IMR-90 (cell line): Measurements from ENCODE around the gene MND1. TPM values are rescaled to one million over a fixed set of nuclear protein-coding genes. Genes with fewer than 3 reads are reported as not detected.

ENCODE experiments used
- ATAC-seq: fragments of 200-7000 bp; cut with Tn5 transposase; 2 replicates; pipeline ENCODE4 v1.9.1; 2020; ENCODE audit warnings: low read depth, mild to moderate bottlenecking, moderate library complexity
- BruUV-seq: library from RNA; stranded (reverse); fragments of 400-500 nt; replicated peaks from 2 replicates; lab custom pipeline; 2021; lab: Mats Ljungman, UMichigan
- CTCF ChIA-PET: fragments of 300-600 bp; formaldehyde crosslinking; extraction: SDS; loops from one replicate; lab custom pipeline; 2021; ENCODE audit warnings: antibody characterized with exemption; lab: Yijun Ruan, JAX
- POLR2A ChIA-PET: fragments of 300-600 bp; sonication (Branson Sonifier 250); formaldehyde crosslinking; loops from one replicate; lab custom pipeline; 2022; ENCODE audit warnings: antibody characterized with exemption; ENCODE audit not compliant: unreplicated experiment; lab: Charles Lee
- DNase-seq: peaks from one replicate; pipeline ENCODE4 v3.0.0; 2013
- H2AFZ ChIP-seq: replicated peaks from 2 replicates; pipeline ENCODE3; 2013; ENCODE audit warnings: low read length, mild to moderate bottlenecking; ENCODE audit not compliant: poor library complexity
- H2AK5ac ChIP-seq: 2 replicates; pipeline ENCODE4 v1.6.1; 2013; ENCODE audit warnings: low read depth, low read length, inconsistent platforms
- H2AK9ac ChIP-seq: replicated peaks from 2 replicates; pipeline ENCODE3; 2013; ENCODE audit warnings: mild to moderate bottlenecking, low read depth, low read length, moderate library complexity; ENCODE audit not compliant: poor library complexity
- H2BK120ac ChIP-seq: 2 replicates; pipeline ENCODE4 v1.6.1; 2013; ENCODE audit warnings: low read depth, low read length, inconsistent platforms
- H2BK15ac ChIP-seq: 3 replicates; pipeline ENCODE4 v1.6.1; 2013; ENCODE audit warnings: low read depth, low read length, inconsistent platforms
- H2BK20ac ChIP-seq: 2 replicates; pipeline ENCODE4 v1.6.1; 2013; ENCODE audit warnings: low read depth, mild to moderate bottlenecking, inconsistent platforms, low read length, moderate library complexity
- H2BK5ac ChIP-seq: 2 replicates; pipeline ENCODE4 v1.6.1; 2013; ENCODE audit warnings: mild to moderate bottlenecking, low read depth, low read length, inconsistent platforms; ENCODE audit not compliant: poor library complexity, severe bottlenecking
- H3K14ac ChIP-seq: replicated peaks from 2 replicates; pipeline ENCODE4 v1.6.1; 2013; ENCODE audit warnings: low read depth, low read length, inconsistent platforms
- H3K18ac ChIP-seq: 2 replicates; pipeline ENCODE4 v1.6.1; 2013; ENCODE audit warnings: low read depth, low read length, control low read depth
- H3K23ac ChIP-seq: 2 replicates; pipeline ENCODE4 v1.6.1; 2013; ENCODE audit warnings: low read depth, low read length, inconsistent platforms
- H3K27ac ChIP-seq: 2 replicates; pipeline ENCODE4 v1.5.1; 2013; ENCODE audit warnings: mild to moderate bottlenecking, control low read depth, low read length; ENCODE audit not compliant: insufficient read depth
- H3K27me3 ChIP-seq: 2 replicates; pipeline ENCODE4 v1.6.1; 2013; ENCODE audit warnings: low read length; ENCODE audit not compliant: control insufficient read depth, insufficient read depth
- H3K36me3 ChIP-seq: 2 replicates; pipeline ENCODE4 v1.6.1; 2013; ENCODE audit warnings: low read length, mixed read lengths; ENCODE audit not compliant: control insufficient read depth, insufficient read depth
- H3K4ac ChIP-seq: 2 replicates; pipeline ENCODE4 v1.6.1; 2013; ENCODE audit warnings: low read depth, low read length, inconsistent platforms
- H3K4me1 ChIP-seq: 2 replicates; pipeline ENCODE4 v1.6.1; 2013; ENCODE audit warnings: low read length, mixed read lengths; ENCODE audit not compliant: control insufficient read depth, insufficient read depth
- H3K4me2 ChIP-seq: 2 replicates; pipeline ENCODE4 v1.6.1; 2013; ENCODE audit warnings: low read depth, mild to moderate bottlenecking, control low read depth, low read length, moderate library complexity
- H3K4me3 ChIP-seq: 2 replicates; pipeline ENCODE4 v1.5.1; 2013; ENCODE audit warnings: low read depth, mild to moderate bottlenecking, control low read depth, low read length, moderate library complexity; ENCODE audit not compliant: insufficient read depth
- H3K56ac ChIP-seq: 2 replicates; pipeline ENCODE4 v1.6.1; 2013; ENCODE audit warnings: low read length, inconsistent platforms; ENCODE audit not compliant: insufficient read depth; ENCODE audit errors: extremely low read depth
- H3K79me1 ChIP-seq, 2 experiments: 2 replicates each; pipeline ENCODE4 v1.6.1; 2013; ENCODE audit warnings: low read length in 2 of 2, inconsistent platforms in 1 of 2, low read depth in 1 of 2
- H3K9ac ChIP-seq: 2 replicates; pipeline ENCODE4 v1.6.1; 2013; ENCODE audit warnings: low read depth, low read length, control low read depth
- H3K9me1 ChIP-seq: 2 replicates; pipeline ENCODE4 v1.6.1; 2013; ENCODE audit warnings: low read length, inconsistent platforms; ENCODE audit not compliant: insufficient read depth
- H3K9me3 ChIP-seq: 2 replicates; pipeline ENCODE4 v1.6.1; 2013; ENCODE audit warnings: low read length; ENCODE audit not compliant: control insufficient read depth, insufficient read depth
- H4K20me1 ChIP-seq: 2 replicates; pipeline ENCODE4 v1.6.1; 2013; ENCODE audit warnings: low read length, inconsistent platforms; ENCODE audit not compliant: insufficient read depth
- H4K5ac ChIP-seq: 2 replicates; pipeline ENCODE4 v1.6.1; 2013; ENCODE audit warnings: mild to moderate bottlenecking, low read depth, low read length, control low read depth
- H4K8ac ChIP-seq, 2 experiments: 2 replicates each; pipeline ENCODE4 v1.6.1; 2013; ENCODE audit warnings: low read depth in 2 of 2, low read length in 2 of 2, control low read depth in 1 of 2, inconsistent platforms in 1 of 2
- H4K91ac ChIP-seq: 2 replicates; pipeline ENCODE4 v1.6.1; 2013; ENCODE audit warnings: low read depth, low read length, inconsistent platforms; ENCODE audit not compliant: insufficient read depth
- CHD1 ChIP-seq: IDR thresholded peaks from 2 replicates; pipeline ENCODE4 v1.6.1; 2012; ENCODE audit warnings: low read depth, low read length, improper control_type of control experiment
- MAZ ChIP-seq: IDR thresholded peaks from 2 replicates; pipeline ENCODE4 v1.6.1; 2012; ENCODE audit warnings: low read depth, mild to moderate bottlenecking, low read length, improper control_type of control experiment, moderate library complexity, borderline replicate concordance
- MXI1 ChIP-seq: IDR thresholded peaks from 2 replicates; pipeline ENCODE4 v1.6.1; 2012; ENCODE audit warnings: low read depth, mild to moderate bottlenecking, low read length, moderate library complexity, borderline replicate concordance
- POLR2A ChIP-seq: IDR thresholded peaks from 2 replicates; pipeline ENCODE4 v1.6.1; 2012; ENCODE audit warnings: mild to moderate bottlenecking, low read depth, low read length
- RCOR1 ChIP-seq: IDR thresholded peaks from 2 replicates; pipeline ENCODE4 v1.6.1; 2012; ENCODE audit warnings: mild to moderate bottlenecking, low read length, improper control_type of control experiment; ENCODE audit not compliant: insufficient replicate concordance
- RFX5 ChIP-seq: IDR thresholded peaks from 2 replicates; pipeline ENCODE4 v1.8.0; 2012; ENCODE audit warnings: low read depth, mild to moderate bottlenecking, low read length, moderate library complexity
- SMC3 ChIP-seq: fragments of 150-350 bp; IDR thresholded peaks from 2 replicates; pipeline ENCODE4 v1.6.1; 2016; ENCODE audit warnings: low read depth, mild to moderate bottlenecking, antibody characterized with exemption, low read length, moderate library complexity
- whole genome bisulfite sequencing, 2 experiments: methylation state at CpG; one replicate each; pipeline versions ENCODE4 v1.1.5 to v1.1.7; 2013; ENCODE audit warnings: missing lambda C conversion rate in 2 of 2; ENCODE audit not compliant: insufficient read length in 1 of 2; ENCODE audit errors: extremely low coverage in 2 of 2; 5-methylcytosine and 5-hydroxymethylcytosine counted together
- dilution Hi-C: fragments of 300-500 bp; cut with HindIII; formaldehyde crosslinking; loops from one replicate; pipeline ENCODE4 v1.14.3; 2018; ENCODE audit warnings: low sequenced_read_pairs; ENCODE audit not compliant: unreplicated experiment
- in situ Hi-C: fragments of 300-500 bp; cut with MboI; formaldehyde crosslinking; loops from 3 replicates; pipeline ENCODE4 v1.14.3; 2019; ENCODE audit warnings: low sequenced_read_pairs, inconsistent platforms, mixed read lengths
- intact Hi-C: fragments of 100-400 bp; cut with micrococcal nuclease; formaldehyde crosslinking; loops from 2 replicates; pipeline ENCODE4 v1.10.0; 2022
- polyA plus RNA-seq, 3 experiments: library from polyadenylated mRNA; depleted of rRNA; stranded (reverse); fragments of >200 nt; gene quantifications; 2 replicates each; pipeline ENCODE4 v1.2.3, GENCODE V29; 2012; ENCODE audit warnings: low replicate concordance in 1 of 3
- total RNA-seq: library from RNA; depleted of rRNA; stranded (reverse); fragments of >200 nt; gene quantifications from 2 replicates; pipeline ENCODE4 v1.2.3, GENCODE V29; 2012
- TF ChIP-seq, protein P1 (sequence below): fragments of 150-350 bp; IDR thresholded peaks from 2 replicates; pipeline ENCODE4 v1.6.1; 2016; ENCODE audit warnings: low read depth, mild to moderate bottlenecking, low read length, moderate library complexity, borderline replicate concordance
- TF ChIP-seq, protein P2 (sequence below): fragments of 150-350 bp; IDR thresholded peaks from 2 replicates; pipeline ENCODE4 v1.6.1; 2017; ENCODE audit warnings: mild to moderate bottlenecking, antibody characterized with exemption, low read length, low read depth

Gene MND1
- total and polyA plus RNA-seq, 2 of the 4 experiments (the other 2 are of a cell fraction): 0.36 to 3.5 TPM

DNA sequence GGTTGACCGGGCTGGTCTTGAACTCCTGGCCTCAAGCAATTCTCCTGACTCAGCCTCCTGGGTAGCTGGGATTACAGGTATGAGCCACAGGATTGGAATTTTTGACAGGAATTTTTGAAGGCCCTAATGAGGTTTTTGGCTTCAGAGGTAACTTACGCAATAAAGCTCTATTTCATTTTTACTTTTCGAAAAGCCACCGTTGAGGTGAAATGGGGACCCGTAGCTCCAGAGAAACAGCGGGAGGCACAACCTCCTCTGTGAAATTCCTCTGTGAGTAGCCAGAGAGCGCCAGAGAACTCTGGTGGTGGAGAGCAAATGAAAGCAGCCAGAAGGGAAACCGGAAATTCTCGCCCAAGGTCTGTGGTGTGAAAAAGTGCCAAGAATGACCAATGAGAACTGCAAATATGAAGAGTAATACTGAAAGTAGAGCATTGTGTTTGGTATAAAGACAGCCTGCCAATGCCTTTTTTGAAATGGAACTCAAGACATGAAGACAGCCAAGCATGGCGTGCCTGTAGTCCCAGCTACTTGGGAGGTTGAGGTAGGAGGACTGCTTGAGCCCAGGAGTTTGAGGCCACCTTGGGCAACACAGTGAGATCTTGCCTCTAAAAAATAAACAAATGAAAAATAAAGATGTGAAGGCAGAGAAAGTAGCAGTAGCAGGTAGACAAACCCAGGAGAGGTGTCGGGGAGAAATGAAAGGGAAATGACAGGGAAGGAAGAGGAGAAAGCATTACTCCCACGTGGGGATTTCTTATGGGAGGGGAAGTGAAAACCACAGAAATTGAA is 88.7 kb downstream of the MND1 start (continued):
- TF ChIP-seq RCOR1 (no peak), POLR2A (no peak)

DNA sequence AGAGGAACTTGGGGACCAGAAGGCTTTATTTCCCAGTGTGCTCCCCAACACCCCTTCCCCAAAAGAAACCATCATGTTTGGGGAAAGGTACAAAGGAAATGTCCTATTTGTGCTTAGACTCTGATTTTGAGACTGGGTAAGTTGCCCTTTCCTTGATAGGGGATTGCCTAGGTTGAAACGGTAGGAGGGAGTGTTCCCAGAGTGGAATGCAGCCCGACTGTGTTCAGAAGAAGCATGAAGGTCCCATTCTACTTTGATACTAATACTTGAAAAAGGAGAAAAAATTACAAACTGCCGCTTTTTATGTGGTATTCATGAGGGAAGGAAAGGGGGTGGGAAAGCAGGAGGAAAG is 89.2 kb downstream of the MND1 start:
- no TSS peak for BruUV-seq
- no peaks in the 10 kb centered on the region for H3K4me1 ChIP-seq
- no peaks in the 10 kb centered on the region for H3K9me3 ChIP-seq
- no peak overlapping the region for H2BK120ac ChIP-seq
- H4K20me1 ChIP-seq: no peaks in the 10 kb centered on the region
- H4K5ac ChIP-seq: no peak overlapping the region
- no peaks in the 10 kb centered on the region for H3K27me3 ChIP-seq
- no peak overlapping the region for H3K18ac ChIP-seq
- DNase-seq: no peak
- no peak overlapping the region for H3K4me2 ChIP-seq
- no peak for ATAC-seq
- no peak overlapping the region for H2AFZ ChIP-seq
- TF ChIP-seq SMC3 (no peak), MXI1 (no peak), POLR2A (no peak), CHD1 (no peak), RCOR1 (no peak), RFX5 (no peak), MAZ (no peak)
- TF ChIP-seq, protein P1, sequence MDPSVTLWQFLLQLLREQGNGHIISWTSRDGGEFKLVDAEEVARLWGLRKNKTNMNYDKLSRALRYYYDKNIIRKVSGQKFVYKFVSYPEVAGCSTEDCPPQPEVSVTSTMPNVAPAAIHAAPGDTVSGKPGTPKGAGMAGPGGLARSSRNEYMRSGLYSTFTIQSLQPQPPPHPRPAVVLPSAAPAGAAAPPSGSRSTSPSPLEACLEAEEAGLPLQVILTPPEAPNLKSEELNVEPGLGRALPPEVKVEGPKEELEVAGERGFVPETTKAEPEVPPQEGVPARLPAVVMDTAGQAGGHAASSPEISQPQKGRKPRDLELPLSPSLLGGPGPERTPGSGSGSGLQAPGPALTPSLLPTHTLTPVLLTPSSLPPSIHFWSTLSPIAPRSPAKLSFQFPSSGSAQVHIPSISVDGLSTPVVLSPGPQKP: no peak
- TF ChIP-seq, protein P2, sequence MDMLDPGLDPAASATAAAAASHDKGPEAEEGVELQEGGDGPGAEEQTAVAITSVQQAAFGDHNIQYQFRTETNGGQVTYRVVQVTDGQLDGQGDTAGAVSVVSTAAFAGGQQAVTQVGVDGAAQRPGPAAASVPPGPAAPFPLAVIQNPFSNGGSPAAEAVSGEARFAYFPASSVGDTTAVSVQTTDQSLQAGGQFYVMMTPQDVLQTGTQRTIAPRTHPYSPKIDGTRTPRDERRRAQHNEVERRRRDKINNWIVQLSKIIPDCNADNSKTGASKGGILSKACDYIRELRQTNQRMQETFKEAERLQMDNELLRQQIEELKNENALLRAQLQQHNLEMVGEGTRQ: no peak
- H2BK5ac ChIP-seq: no peak overlapping the region
- H3K27ac ChIP-seq: no peak overlapping the region
- no CpG with 5 or more reads among the region's 3 CpGs for WGBS, 2 experiments
- H3K23ac ChIP-seq: no peak overlapping the region
- H3K36me3 ChIP-seq: no peaks in the 10 kb centered on the region
- no peak overlapping the region for H3K56ac ChIP-seq
- H3K9me1 ChIP-seq: no peaks in the 10 kb centered on the region
- ChIA-PET POLR2A (no interaction called here), CTCF (interaction anchor here (0.6 kb wide), 1 partner anchor 60 kb away, joined by 3 read pairs; no protein-coding TSS in a partner anchor)
- no peak overlapping the region for H2BK15ac ChIP-seq
- H3K79me1 ChIP-seq: no peaks in the 10 kb centered on the region
- in situ Hi-C loops: no loop called here
- dilution Hi-C loops: no loop called here
- no peak overlapping the region for H2AK9ac ChIP-seq
- no peak overlapping the region for H3K14ac ChIP-seq
- H2AK5ac ChIP-seq: no peak overlapping the region
- no peak overlapping the region for H2BK20ac ChIP-seq
- intact Hi-C loops: loop anchor here (1.0 kb wide), 1 partner anchor 141 kb away; no protein-coding TSS in a partner anchor
- no peak overlapping the region for H3K9ac ChIP-seq
- no peak overlapping the region for H4K91ac ChIP-seq
- H3K4me3 ChIP-seq: no peak overlapping the region
- H4K8ac ChIP-seq: no peak overlapping the region
- no peak overlapping the region for H3K4ac ChIP-seq
